ENCODE results near the gene CDC37. TPM values are rescaled to one million over a fixed set of nuclear protein-coding genes. Genes with fewer than 3 reads are reported as not detected.
"Not testable (repeated sequence)": the region's sequence is repeated elsewhere in the genome, so short reads cannot be mapped to it uniquely, and the experiment has no call there.

CDC37 gene
- total RNA-seq, 1 donor from 2014 or later: 173 TPM

GRCh38 chr19:10372690-10373089, 30.7 kb downstream of the CDC37 start:
- DNase-seq (no peak), ATAC-seq (ENCODE audit: low read depth) (no peak)
- no peaks in the 10 kb centered on the region for H3K27me3 Mint-ChIP-seq
- ChIA-PET CTCF (interaction anchor here (2.9 kb wide), 1 partner anchor 16 kb away, joined by 7 read pairs; no protein-coding TSS in a partner anchor), POLR2A (interaction anchor here (1.0 to 2.0 kb wide), 2 partner anchors 39 to 83 kb away, joined by 7 read pairs; partner anchors contain the start of genes ICAM5 and RAVER1)
- TF ChIP-seq CTCF (IDR thresholded peaks at IDR 0.05): no peak
- H3K9me3 Mint-ChIP-seq: no peaks in the 10 kb centered on the region
- peaks cover 16% of the 10 kb centered on the region for H3K4me1 Mint-ChIP-seq
- H3K4me3 Mint-ChIP-seq: no peak overlapping the region
- intact Hi-C loops (cut with micrococcal nuclease): loop anchor here (5.0 kb wide), 1 partner anchor 35 kb away; the partner anchor contains the start of gene ICAM3
- H3K27ac Mint-ChIP-seq: no peak overlapping the region
- H3K36me3 Mint-ChIP-seq (ENCODE audit: low read depth): peaks cover 48% of the 10 kb centered on the region

DNA sequence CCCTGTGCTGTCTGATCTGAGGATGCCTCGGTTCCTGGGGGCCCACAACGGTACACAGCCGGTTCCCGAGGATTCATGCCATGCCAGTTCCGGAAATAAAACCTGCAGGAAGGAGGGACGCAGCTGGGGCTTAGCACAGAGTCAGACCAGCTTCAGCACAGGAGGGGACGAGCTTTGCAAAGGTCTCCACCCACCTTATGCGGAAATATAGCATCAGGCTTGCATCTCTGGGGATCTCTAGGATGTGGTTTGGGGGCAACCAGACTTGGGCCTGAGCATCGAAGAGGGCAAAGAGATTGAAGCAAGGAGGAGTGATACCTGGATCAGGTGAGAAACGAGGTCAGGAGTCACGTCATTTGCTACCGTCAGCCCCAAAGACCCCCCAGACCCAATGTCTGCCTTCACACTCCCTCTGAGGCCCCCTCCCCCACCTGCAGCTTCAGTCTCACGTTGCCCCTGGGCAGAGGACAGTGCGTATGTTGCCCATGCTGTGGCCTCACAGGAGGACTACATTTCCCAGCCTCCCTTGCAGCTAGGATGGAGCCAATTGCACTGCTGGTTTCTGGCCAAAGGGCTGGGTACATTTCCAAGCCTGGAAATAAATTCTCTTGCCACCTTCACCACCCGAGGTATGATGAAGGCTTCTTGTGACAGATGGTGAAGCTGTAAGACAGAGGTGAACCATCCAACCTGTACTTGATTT, 35.1 kb downstream of the CDC37 start:
- intact Hi-C loops (cut with micrococcal nuclease): no loop called here
- DNase-seq (no peak), ATAC-seq (ENCODE audit: low read depth) (no peak)
- no peaks in the 10 kb centered on the region for H3K9me3 Mint-ChIP-seq
- H3K4me1 Mint-ChIP-seq: peaks cover 2% of the 10 kb centered on the region
- no peak overlapping the region for H3K4me3 Mint-ChIP-seq
- ChIA-PET CTCF (no interaction called here), POLR2A (interaction anchor here (0.5 kb wide), 1 partner anchor 35 kb away, joined by 3 read pairs; the partner anchor contains the start of gene RAVER1)
- no peak for TF ChIP-seq CTCF (IDR thresholded peaks at IDR 0.05)
- H3K27me3 Mint-ChIP-seq: no peaks in the 10 kb centered on the region
- peaks cover 71% of the 10 kb centered on the region for H3K36me3 Mint-ChIP-seq (ENCODE audit: low read depth)
- H3K27ac Mint-ChIP-seq: no peak overlapping the region

- H3K4me3 Mint-ChIP-seq; POLR2A ChIA-PET; ATAC-seq (ENCODE audit: low read depth); intact Hi-C loops (cut with micrococcal nuclease); H3K4me1 Mint-ChIP-seq; H3K27me3 Mint-ChIP-seq; H3K9me3 Mint-ChIP-seq; H3K27ac Mint-ChIP-seq; CTCF ChIA-PET; DNase-seq: not testable (repeated sequence)
- peaks cover 78% of the 10 kb centered on the region for H3K36me3 Mint-ChIP-seq (ENCODE audit: low read depth)
Observed at GRCh38 chr19:10366950-10367512, 36.3 kb downstream of the CDC37 start.

DNA sequence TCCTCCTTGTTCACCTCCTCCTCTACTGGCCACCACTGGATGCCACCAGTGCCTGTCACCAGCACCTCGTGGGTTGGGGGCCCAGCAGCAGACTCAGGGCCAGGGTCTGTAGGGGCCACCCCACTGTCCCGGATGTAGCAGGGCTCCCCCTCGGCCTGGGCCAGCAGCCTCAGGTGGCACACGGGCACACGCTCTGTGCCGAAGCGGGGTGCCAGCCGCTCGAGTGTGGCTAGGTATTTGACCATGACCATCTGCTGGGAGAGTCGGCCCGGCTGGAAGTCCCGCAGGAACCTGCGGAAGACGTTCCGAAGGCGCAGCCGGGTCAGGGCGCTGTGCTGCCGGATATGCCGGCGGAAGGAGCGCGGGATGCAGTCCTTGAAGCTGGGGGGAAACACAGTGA, 37.8 kb downstream of the CDC37 start:
- no peak overlapping the region for H3K27ac Mint-ChIP-seq
- ATAC-seq (ENCODE audit: low read depth) (no peak), DNase-seq (no peak)
- POLR2A ChIA-PET: no interaction called here
- H3K27me3 Mint-ChIP-seq: no peaks in the 10 kb centered on the region
- H3K4me1 Mint-ChIP-seq: no peaks in the 10 kb centered on the region
- TF ChIP-seq CTCF (IDR thresholded peaks at IDR 0.05): no peak
- H3K9me3 Mint-ChIP-seq: no peaks in the 10 kb centered on the region
- H3K36me3 Mint-ChIP-seq (ENCODE audit: low read depth): peaks cover 86% of the 10 kb centered on the region
- intact Hi-C loops (cut with micrococcal nuclease): no loop called here
- CTCF ChIA-PET: no interaction called here
- no peak overlapping the region for H3K4me3 Mint-ChIP-seq

- peaks cover 86% of the 10 kb centered on the region for H3K36me3 Mint-ChIP-seq (ENCODE audit: low read depth)
- H3K27ac Mint-ChIP-seq: no peak overlapping the region
- intact Hi-C loops (cut with micrococcal nuclease): no loop called here
Observed at GRCh38 chr19:10364644-10365043, 38.7 kb downstream of the CDC37 start.

More at GRCh38 chr19:10364644-10365043, 38.7 kb downstream of the CDC37 start:
- ATAC-seq (ENCODE audit: low read depth) (no peak), DNase-seq (no peak)
- ChIA-PET POLR2A (no interaction called here), CTCF (no interaction called here)
- no peak for TF ChIP-seq CTCF (IDR thresholded peaks at IDR 0.05)
- H3K9me3 Mint-ChIP-seq: no peaks in the 10 kb centered on the region
- no peaks in the 10 kb centered on the region for H3K27me3 Mint-ChIP-seq
- no peaks in the 10 kb centered on the region for H3K4me1 Mint-ChIP-seq
- H3K4me3 Mint-ChIP-seq: no peak overlapping the region
